Common myeloid progenitor, CD34-positive (primary cell): ENCODE results near the gene IGFBP7.
A peak's percentile ranks its signal among the peaks of the same experiment; 100 is the strongest.

Experiments
- CTCF ChIA-PET: fragments of 350-600 bp; sonication (Branson Sonifier 250); formaldehyde crosslinking; loops from one replicate; lab custom pipeline; 2021; ENCODE audit warnings: antibody characterized with exemption; lab: Charles Lee
- POLR2A ChIA-PET: fragments of 350-600 bp; sonication (Branson Sonifier 250); formaldehyde crosslinking; loops from one replicate; lab custom pipeline; 2021; ENCODE audit warnings: antibody characterized with exemption; lab: Charles Lee
- DNase-seq, 3 donors: peaks; one replicate each; pipeline versions ENCODE4 v3.0.0 to v3.0.0-alpha.2; 2013
- H3K27ac ChIP-seq, 2 experiments: 1 replicate in 1 of 2; 2 replicates in 1 of 2; pipeline ENCODE4 v1.7.0; 2013; ENCODE audit warnings: inconsistent platforms in 2 of 2, low read length in 2 of 2, mild to moderate bottlenecking in 2 of 2, low read depth in 1 of 2, moderate library complexity in 1 of 2; ENCODE audit not compliant: severe bottlenecking in 2 of 2, insufficient read depth in 1 of 2, poor library complexity in 1 of 2
- H3K27me3 ChIP-seq, 5 experiments: replicated peaks in 2 of 5; 1 replicate in 3 of 5; 2 replicates in 2 of 5; pipeline versions ENCODE4 v1.6.1 to v1.7.0; 2013; ENCODE audit warnings: low read length in 4 of 5, mild to moderate bottlenecking in 2 of 5, moderate library complexity in 2 of 5, inconsistent platforms in 1 of 5; ENCODE audit not compliant: insufficient read depth in 5 of 5, control insufficient read depth in 4 of 5
- H3K36me3 ChIP-seq, 4 experiments: 1 replicate in 2 of 4; 2 replicates in 2 of 4; pipeline versions ENCODE4 v1.6.1 to v1.7.0; 2013; ENCODE audit warnings: low read length in 3 of 4, control low read depth in 1 of 4, mild to moderate bottlenecking in 1 of 4; ENCODE audit not compliant: control insufficient read depth in 4 of 4, insufficient read depth in 4 of 4
- H3K4me1 ChIP-seq, 4 experiments: 1 replicate in 3 of 4; 2 replicates in 1 of 4; pipeline versions ENCODE4 v1.6.1 to v1.7.1; 2013; ENCODE audit warnings: low read length in 3 of 4, mild to moderate bottlenecking in 3 of 4, control low read depth in 1 of 4, inconsistent platforms in 1 of 4, moderate library complexity in 1 of 4; ENCODE audit not compliant: control insufficient read depth in 4 of 4, insufficient read depth in 4 of 4; ENCODE audit errors: control extremely low read depth in 1 of 4
- H3K4me3 ChIP-seq, 7 experiments: 1 replicate in 4 of 7; 2 replicates in 3 of 7; pipeline versions ENCODE4 v1.5.1 to v1.7.0; 2013; ENCODE audit warnings: mild to moderate bottlenecking in 7 of 7, low read length in 6 of 7, moderate library complexity in 6 of 7, inconsistent platforms in 2 of 7, low read depth in 2 of 7, control low read depth in 1 of 7; ENCODE audit not compliant: insufficient read depth in 4 of 7, control insufficient read depth in 1 of 7; ENCODE audit errors: extremely low read depth in 1 of 7
- H3K9me3 ChIP-seq, 5 experiments: 1 replicate in 4 of 5; 2 replicates in 1 of 5; pipeline versions ENCODE4 v1.6.1 to v1.7.1; 2013; ENCODE audit warnings: low read length in 4 of 5, mild to moderate bottlenecking in 2 of 5, inconsistent platforms in 1 of 5, low read depth in 1 of 5, moderate library complexity in 1 of 5; ENCODE audit not compliant: control insufficient read depth in 4 of 5, insufficient read depth in 2 of 5; ENCODE audit errors: control extremely low read depth in 1 of 5
- WGBS: methylation state at CpG from one replicate; pipeline ENCODE4 v1.1.5; 2013; ENCODE audit not compliant: insufficient coverage; 5-methylcytosine and 5-hydroxymethylcytosine counted together

Gene IGFBP7

DNA sequence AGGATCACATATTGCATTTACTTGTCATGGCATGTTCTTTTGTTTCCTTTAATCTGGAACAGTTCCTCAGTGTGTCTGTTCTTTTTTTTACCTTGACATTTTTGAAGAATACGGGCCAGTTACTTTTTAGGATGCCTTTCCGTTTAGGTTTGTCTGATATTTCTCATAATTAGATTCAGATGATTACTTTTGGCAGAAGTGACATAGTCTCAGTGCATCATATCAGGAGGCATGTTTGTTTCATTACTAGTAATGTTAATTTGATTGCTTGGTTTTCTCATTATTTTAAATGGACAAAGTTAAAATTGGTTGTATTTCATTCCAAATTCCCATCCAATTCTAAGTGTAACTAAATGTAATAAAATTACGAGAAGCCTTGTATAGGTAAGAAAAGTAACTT is 123.2 kb downstream of the IGFBP7 start:
- CTCF ChIA-PET = no interaction called here
- POLR2A ChIA-PET = no interaction called here
- peaks cover 18 to 71% (median 38%) of the 10 kb centered on the region in 4 experiments for H3K36me3 ChIP-seq
- no peaks in the 10 kb centered on the region for H3K27me3 ChIP-seq
- no peak for DNase-seq
- H3K27ac ChIP-seq = no peak overlapping the region
- H3K4me1 ChIP-seq = peaks cover 0 to 9% (median 0%) of the 10 kb centered on the region in 4 experiments
- H3K9me3 ChIP-seq = no peaks in the 10 kb centered on the region
- WGBS = no CpG with 5 or more reads among the region's 3 CpGs
- no peak overlapping the region for H3K4me3 ChIP-seq

DNA sequence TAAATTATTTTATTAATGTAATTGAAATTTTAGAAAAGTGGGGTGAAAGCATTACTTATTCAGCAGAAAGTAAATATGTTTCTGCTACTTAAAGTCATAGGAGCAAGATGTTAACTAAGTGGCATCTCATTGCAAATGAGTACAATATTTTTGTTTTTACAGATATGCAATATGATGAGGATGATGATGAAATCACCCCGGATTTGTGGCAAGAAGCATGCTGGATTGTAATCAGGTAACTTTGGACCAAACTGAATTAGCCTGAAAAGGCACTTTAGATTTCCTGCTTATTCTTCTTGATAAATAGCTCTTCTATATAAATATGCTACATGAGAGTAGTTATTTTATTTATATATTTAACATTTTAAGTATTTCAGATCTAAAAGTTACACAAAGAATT is 124.0 kb downstream of the IGFBP7 start:
- no CpG with 5 or more reads among the region's 1 CpG for WGBS
- no peak for DNase-seq
- H3K4me1 ChIP-seq = peaks cover 0 to 3% (median 0%) of the 10 kb centered on the region in 4 experiments
- no peaks in the 10 kb centered on the region for H3K9me3 ChIP-seq
- H3K36me3 ChIP-seq = peaks cover 15 to 68% (median 35%) of the 10 kb centered on the region in 4 experiments
- ChIA-PET CTCF (no interaction called here), POLR2A (no interaction called here)
- H3K27ac ChIP-seq = no peak overlapping the region
- H3K27me3 ChIP-seq = no peaks in the 10 kb centered on the region
- no peak overlapping the region for H3K4me3 ChIP-seq

DNA sequence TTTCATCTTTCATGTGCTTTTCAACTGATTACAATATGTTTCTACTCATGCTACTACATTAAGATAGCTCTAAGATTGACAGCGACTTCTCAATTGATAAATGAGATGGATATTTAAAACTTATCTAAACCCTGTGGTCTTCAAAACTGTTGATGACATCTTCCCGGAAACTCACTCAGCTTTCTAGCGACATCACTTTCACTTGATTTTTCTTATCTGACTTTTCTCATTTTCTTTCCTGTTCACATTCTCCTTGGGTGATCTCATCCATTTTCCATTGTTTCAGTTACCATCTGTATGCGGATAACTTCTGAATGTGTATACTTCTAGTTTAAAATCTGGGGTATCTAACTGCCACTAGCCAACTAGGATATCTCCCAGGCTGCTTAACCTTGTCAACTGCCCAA is 128.4 kb downstream of the IGFBP7 start:
- Histone ChIP-seq H3K27me3 (no peaks in the 10 kb centered on the region), H3K27ac (peak overlapping the region in 1 of 2 experiments; percentile 34), H3K9me3 (no peaks in the 10 kb centered on the region), H3K4me3 (no peak overlapping the region), H3K36me3 (peaks cover 9 to 29% (median 15%) of the 10 kb centered on the region in 4 experiments), H3K4me1 (peaks cover 3 to 25% (median 11%) of the 10 kb centered on the region in 4 experiments)
- DNase-seq = no peak
- no CpG with 5 or more reads among the region's 4 CpGs for WGBS
- CTCF ChIA-PET = interaction anchor here (0.8 to 1.7 kb wide), 3 partner anchors 10 to 73 kb away, joined by 3 to 7 read pairs (median 3); no protein-coding TSS in a partner anchor
- POLR2A ChIA-PET = no interaction called here
